ENCODE results near the gene CELA3A. TPM values are rescaled to one million over a fixed set of nuclear protein-coding genes. Genes with fewer than 3 reads are reported as not detected.
A peak's percentile ranks its signal among the peaks of the same experiment; 100 is the strongest.

The CELA3A gene
- total and polyA plus RNA-seq, 2 of the 13 experiments (the other 11 are each of a cell fraction or from before 2014, with no cell fraction given) = 0.09 TPM; not detected in 1

- TF ChIP-seq IKZF5 (CRISPR knock-in tag; IDR thresholded peaks at IDR 0.05) = peak; percentile 27
- no peak for TF ChIP-seq KLF11 (CRISPR knock-in tag; IDR thresholded peaks at IDR 0.05)
- TF ChIP-seq ZFP37 (CRISPR knock-in tag; IDR thresholded peaks at IDR 0.05; ENCODE audit: borderline replicate concordance) = peak; percentile 22; the same call in 1 of the 2 replicates
- no peak for TF ChIP-seq NFIC (IDR thresholded peaks at IDR 0.05; ENCODE audit: low read length)
- no peak for TF ChIP-seq ZNF282 (IDR thresholded peaks at IDR 0.05; ENCODE audit: partially characterized antibody)
- TF ChIP-seq, protein P1, sequence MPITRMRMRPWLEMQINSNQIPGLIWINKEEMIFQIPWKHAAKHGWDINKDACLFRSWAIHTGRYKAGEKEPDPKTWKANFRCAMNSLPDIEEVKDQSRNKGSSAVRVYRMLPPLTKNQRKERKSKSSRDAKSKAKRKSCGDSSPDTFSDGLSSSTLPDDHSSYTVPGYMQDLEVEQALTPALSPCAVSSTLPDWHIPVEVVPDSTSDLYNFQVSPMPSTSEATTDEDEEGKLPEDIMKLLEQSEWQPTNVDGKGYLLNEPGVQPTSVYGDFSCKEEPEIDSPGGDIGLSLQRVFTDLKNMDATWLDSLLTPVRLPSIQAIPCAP (CRISPR knock-in tag; IDR thresholded peaks at IDR 0.05; ENCODE audit: low read depth) = no peak
- no peak for TF ChIP-seq ZNF260 (CRISPR knock-in tag; IDR thresholded peaks at IDR 0.05; ENCODE audit: borderline replicate concordance, low read depth)
- TF ChIP-seq, protein P2, sequence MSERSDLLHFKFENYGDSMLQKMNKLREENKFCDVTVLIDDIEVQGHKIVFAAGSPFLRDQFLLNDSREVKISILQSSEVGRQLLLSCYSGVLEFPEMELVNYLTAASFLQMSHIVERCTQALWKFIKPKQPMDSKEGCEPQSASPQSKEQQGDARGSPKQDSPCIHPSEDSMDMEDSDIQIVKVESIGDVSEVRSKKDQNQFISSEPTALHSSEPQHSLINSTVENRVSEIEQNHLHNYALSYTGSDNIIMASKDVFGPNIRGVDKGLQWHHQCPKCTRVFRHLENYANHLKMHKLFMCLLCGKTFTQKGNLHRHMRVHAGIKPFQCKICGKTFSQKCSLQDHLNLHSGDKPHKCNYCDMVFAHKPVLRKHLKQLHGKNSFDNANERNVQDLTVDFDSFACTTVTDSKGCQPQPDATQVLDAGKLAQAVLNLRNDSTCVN (CRISPR knock-in tag; IDR thresholded peaks at IDR 0.05; ENCODE audit: borderline replicate concordance) = no peak
- no peak for TF ChIP-seq ATF7 (IDR thresholded peaks at IDR 0.05)
- TF ChIP-seq ATF7 (CRISPR knock-in tag; IDR thresholded peaks at IDR 0.05) = no peak
- peak; percentile 69 for TF ChIP-seq PATZ1 (CRISPR knock-in tag; IDR thresholded peaks at IDR 0.05)
- TF ChIP-seq ZNF24 (IDR thresholded peaks at IDR 0.05) = no peak
- peak; percentile 97 for TF ChIP-seq POLR2G (IDR thresholded peaks at IDR 0.05; ENCODE audit: low read depth, low read length)
- TF ChIP-seq ZNF180 (CRISPR knock-in tag; IDR thresholded peaks at IDR 0.05; ENCODE audit: borderline replicate concordance, low read depth) = no peak
- TF ChIP-seq TRAFD1 (CRISPR knock-in tag; IDR thresholded peaks at IDR 0.05; ENCODE audit: borderline replicate concordance) = 0 out of 2 replicates have a peak, but pooled peaks have one; percentile 41
- TF ChIP-seq U2AF2 (IDR thresholded peaks at IDR 0.05; ENCODE audit: low read depth, low read length) = no peak
- TF ChIP-seq, protein P3, sequence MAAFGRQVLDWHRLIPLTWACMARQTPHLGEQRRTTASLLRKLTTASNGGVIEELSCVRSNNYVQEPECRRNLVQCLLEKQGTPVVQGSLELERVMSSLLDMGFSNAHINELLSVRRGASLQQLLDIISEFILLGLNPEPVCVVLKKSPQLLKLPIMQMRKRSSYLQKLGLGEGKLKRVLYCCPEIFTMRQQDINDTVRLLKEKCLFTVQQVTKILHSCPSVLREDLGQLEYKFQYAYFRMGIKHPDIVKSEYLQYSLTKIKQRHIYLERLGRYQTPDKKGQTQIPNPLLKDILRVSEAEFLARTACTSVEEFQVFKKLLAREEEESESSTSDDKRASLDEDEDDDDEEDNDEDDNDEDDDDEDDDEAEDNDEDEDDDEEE (CRISPR knock-in tag; IDR thresholded peaks at IDR 0.05) = no peak
- no peak for TF ChIP-seq ZSCAN29 (CRISPR knock-in tag; conservative IDR thresholded peaks at IDR 0.05)
- TF ChIP-seq NR0B2 (CRISPR knock-in tag; IDR thresholded peaks at IDR 0.05) = no peak
Observed at GRCh38 chr1:22025368-22026155, 24.1 kb downstream of the CELA3A start (continued).
